Measurements from ENCODE around the gene PRPSAP1.

- TF ChIP-seq CTCF (IDR thresholded peaks at IDR 0.05) (no peak), POLR2A (IDR thresholded peaks at IDR 0.05) (no peak)
Observed at GRCh38 chr17:76359375-76359774, 5.7 kb upstream of the PRPSAP1 start.
